Left lung (tissue), 10 donors: ENCODE results near the gene PEX11G. TPM values are rescaled to one million over a fixed set of nuclear protein-coding genes. Genes with fewer than 3 reads are reported as not detected.

Source experiments
- ATAC-seq: fragments of 200-7000 bp; cut with Tn5 transposase; one replicate; pipeline ENCODE4 v1.9.1; 2020; ENCODE audit warnings: moderate library complexity
- DNase-seq, 4 donors: peaks; one replicate each; pipeline ENCODE4 v3.0.0-alpha.2; 2013 to 2020
- H3K27ac ChIP-seq, 2 donors: fragments of 200-600 bp; sonication (generic) in 1 of 2; one replicate each; pipeline versions ENCODE4 v1.5.0 to v1.8.0; 2020 to 2021
- H3K27me3 ChIP-seq, 2 donors: fragments of 200-600 bp; sonication (generic) in 1 of 2; one replicate each; pipeline versions ENCODE4 v1.5.0 to v1.8.0; 2020 to 2021
- H3K36me3 ChIP-seq, 2 donors: fragments of 200-600 bp; sonication (generic) in 1 of 2; one replicate each; pipeline versions ENCODE4 v1.5.0 to v1.8.0; 2020 to 2021
- H3K4me1 ChIP-seq, 2 donors: fragments of 200-600 bp; one replicate each; pipeline ENCODE4 v1.8.0; 2021
- H3K4me3 ChIP-seq, 2 donors: fragments of 200-600 bp; sonication (generic) in 1 of 2; one replicate each; pipeline versions ENCODE4 v1.5.0 to v1.8.0; 2020 to 2021; ENCODE audit warnings: mild to moderate bottlenecking in 1 of 2
- H3K9me3 ChIP-seq, 2 donors: fragments of 200-600 bp; sonication (generic) in 1 of 2; one replicate each; pipeline versions ENCODE4 v1.5.0 to v1.8.0; 2020 to 2021
- CTCF ChIP-seq, 2 donors: fragments of 200-600 bp; sonication (generic) in 1 of 2; IDR thresholded peaks; one replicate each; pipeline versions ENCODE4 v1.5.0 to v1.8.0; 2021; ENCODE audit warnings: antibody characterized with exemption in 2 of 2
- intact Hi-C, 2 donors: fragments of 100-400 bp; cut with DNase I; formaldehyde crosslinking; loops; one replicate each; pipeline versions ENCODE4 v1.11.2 to v1.14.2; 2022
- polyA plus RNA-seq, 6 donors: library from polyadenylated mRNA; unstranded; fragments of 120-200 nt; gene quantifications; one replicate each; pipeline ENCODE4 v1.2.1, GENCODE V29; 2013; ENCODE audit not compliant: insufficient read length in 6 of 6
- total RNA-seq, 2 donors: library from RNA; stranded (reverse); fragmentation: NEBNext Ultra II Directional; extraction: Animal tissue kit (Norgen Biotek cat#: 25700); gene quantifications; one replicate each; pipeline ENCODE4 v1.2.1, GENCODE V29; 2021
- donor health status: DM: no; HTN: yes; CAD: no.
- donor health status: DM: no; HTN: no; CAD: no.

The PEX11G gene
- total and polyA plus RNA-seq, 8 donors, result 2.9 to 5.4 (median 4.0) TPM

- H3K4me3 ChIP-seq, result no peak overlapping the region
- no peak overlapping the region for H3K27ac ChIP-seq
- DNase-seq, result no peak
- no peaks in the 10 kb centered on the region for H3K9me3 ChIP-seq
- no peak for ATAC-seq
- H3K27me3 ChIP-seq, result no peaks in the 10 kb centered on the region
- peaks cover 0 to 100% of the 10 kb centered on the region in 2 donors for H3K36me3 ChIP-seq
- no peak for TF ChIP-seq CTCF (IDR thresholded peaks at IDR 0.05)
- intact Hi-C loops, result no loop called here
- peaks cover 0 to 4% of the 10 kb centered on the region in 2 donors for H3K4me1 ChIP-seq
Measured at GRCh38 chr19:7467009-7467989, 21.5 kb downstream of the PEX11G start.

GRCh38 chr19:7463575-7463974 lies 25.3 kb downstream of the PEX11G start:
- intact Hi-C loops, result no loop called here
- no peak for ATAC-seq
- Histone ChIP-seq H3K9me3 (no peaks in the 10 kb centered on the region), H3K27ac (no peak overlapping the region), H3K36me3 (peaks cover 0 to 100% of the 10 kb centered on the region in 2 donors), H3K27me3 (no peaks in the 10 kb centered on the region), H3K4me1 (no peaks in the 10 kb centered on the region), H3K4me3 (no peak overlapping the region)
- TF ChIP-seq CTCF (IDR thresholded peaks at IDR 0.05), result no peak
- DNase-seq, result no peak

- DNase-seq (no peak), ATAC-seq (no peak)
- no peaks in the 10 kb centered on the region for H3K27me3 ChIP-seq
- no peak overlapping the region for H3K4me3 ChIP-seq
- H3K27ac ChIP-seq, result no peak overlapping the region
- intact Hi-C loops, result no loop called here
- TF ChIP-seq CTCF (IDR thresholded peaks at IDR 0.05), result no peak
- peaks cover 0 to 100% of the 10 kb centered on the region in 2 donors for H3K36me3 ChIP-seq
- H3K9me3 ChIP-seq, result no peaks in the 10 kb centered on the region
- H3K4me1 ChIP-seq, result no peaks in the 10 kb centered on the region
Measured at GRCh38 chr19:7461841-7462629, 26.8 kb downstream of the PEX11G start.

GRCh38 chr19:7460562-7460966 lies 28.3 kb downstream of the PEX11G start:
- H3K9me3 ChIP-seq, result no peaks in the 10 kb centered on the region
- peaks cover 0 to 100% of the 10 kb centered on the region in 2 donors for H3K36me3 ChIP-seq
- H3K27ac ChIP-seq, result no peak overlapping the region
- no peak for TF ChIP-seq CTCF (IDR thresholded peaks at IDR 0.05)
- ATAC-seq, result no peak
- no peaks in the 10 kb centered on the region for H3K27me3 ChIP-seq
- H3K4me1 ChIP-seq, result no peaks in the 10 kb centered on the region
- no peak overlapping the region for H3K4me3 ChIP-seq
- intact Hi-C loops, result no loop called here
- no peak for DNase-seq

- ATAC-seq (no peak), DNase-seq (no peak)
- TF ChIP-seq CTCF (IDR thresholded peaks at IDR 0.05), result no peak
- intact Hi-C loops, result no loop called here
- Histone ChIP-seq H3K4me3 (no peak overlapping the region), H3K27me3 (no peaks in the 10 kb centered on the region), H3K9me3 (no peaks in the 10 kb centered on the region), H3K27ac (no peak overlapping the region), H3K4me1 (no peaks in the 10 kb centered on the region), H3K36me3 (peaks cover 0 to 100% of the 10 kb centered on the region in 2 donors)
Measured at GRCh38 chr19:7459773-7460172, 29.1 kb downstream of the PEX11G start.
